Gastroesophageal sphincter (tissue), 4 donors: ENCODE data around the gene LLGL2. TPM values are rescaled to one million over a fixed set of nuclear protein-coding genes. Genes with fewer than 3 reads are reported as not detected.

Experiments
- ATAC-seq: fragments of 150-250 bp; one replicate; pipeline ENCODE4 v1.9.1; 2016; ENCODE audit warnings: mild to moderate bottlenecking, moderate library complexity
- H3K27ac ChIP-seq, 4 donors: fragments of 200-600 bp; sonication (generic) in 3 of 4; 1 replicate in 3 of 4; 2 replicates in 1 of 4; pipeline ENCODE4 v1.5.1; 2016 to 2019
- H3K27me3 ChIP-seq: fragments of 200-600 bp; sonication (generic); one replicate; pipeline ENCODE4 v1.5.1; 2019
- H3K36me3 ChIP-seq, 2 donors: fragments of 200-600 bp; sonication (generic); one replicate each; pipeline ENCODE4 v1.5.1; 2019; ENCODE audit warnings: control low read depth in 1 of 2
- H3K4me1 ChIP-seq, 3 donors: fragments of 200-600 bp; sonication (generic); 1 replicate in 2 of 3; 2 replicates in 1 of 3; pipeline ENCODE4 v1.5.1; 2016 to 2019; ENCODE audit warnings: control low read depth in 2 of 3
- H3K4me3 ChIP-seq, 2 donors: fragments of 200-600 bp; sonication (generic); one replicate each; pipeline ENCODE4 v1.5.1; 2019; ENCODE audit warnings: mild to moderate bottlenecking in 1 of 2, moderate library complexity in 1 of 2
- H3K9me3 ChIP-seq, 3 donors: fragments of 200-600 bp; sonication (generic); one replicate each; pipeline ENCODE4 v1.5.1; 2017 to 2019; ENCODE audit warnings: control low read depth in 2 of 3
- CTCF ChIP-seq, 4 experiments: fragments of 200-600 bp in 2 of 4; fragments of 450-650 bp in 2 of 4; sonication (generic) in 1 of 4; IDR thresholded peaks; one replicate each; pipeline ENCODE4 v1.5.1; 2017 to 2019; ENCODE audit warnings: antibody characterized with exemption in 4 of 4, mild to moderate bottlenecking in 2 of 4, moderate library complexity in 2 of 4
- EP300 ChIP-seq: sonication (generic); formaldehyde crosslinking; IDR thresholded peaks from one replicate; pipeline ENCODE4 v1.6.1; 2017; ENCODE audit warnings: antibody characterized with exemption, mild to moderate bottlenecking
- POLR2A ChIP-seq, 2 donors: fragments of 450-650 bp; IDR thresholded peaks; one replicate each; pipeline ENCODE4 v1.6.1; 2017; ENCODE audit warnings: antibody characterized with exemption in 2 of 2, mild to moderate bottlenecking in 2 of 2, moderate library complexity in 1 of 2
- POLR2AphosphoS5 ChIP-seq: sonication (generic); formaldehyde crosslinking; IDR thresholded peaks from one replicate; pipeline ENCODE4 v1.6.1; 2017; ENCODE audit warnings: antibody characterized with exemption
- WGBS, 2 donors: methylation state at CpG; one replicate each; pipeline ENCODE4 v1.1.5; 2018; ENCODE audit warnings: low coverage in 1 of 2; 5-methylcytosine and 5-hydroxymethylcytosine counted together
- total RNA-seq, 4 donors: library from RNA; depleted of rRNA; stranded (reverse); fragments of >200 nt; gene quantifications; one replicate each; pipeline ENCODE4 v1.1.0, GENCODE V29; 2016

Gene LLGL2
- total RNA-seq, 4 donors from 2014 or later, result 2.3 to 7.9 (median 5.8) TPM

- 90 to 100% methylated on average over 1 to 4 of the region's 16 CpGs for WGBS, 2 donors
- Histone ChIP-seq H3K27ac (no peak overlapping the region), H3K4me3 (no peak overlapping the region), H3K9me3 (no peaks in the 10 kb centered on the region), H3K27me3 (no peaks in the 10 kb centered on the region), H3K4me1 (no peaks in the 10 kb centered on the region), H3K36me3 (peaks cover 0 to 28% of the 10 kb centered on the region in 2 donors)
- ATAC-seq, result no peak
- TF ChIP-seq POLR2AphosphoS5, result no peak
- no peak for TF ChIP-seq EP300
- TF ChIP-seq POLR2A (IDR thresholded peaks at IDR 0.05), result no peak
- no peak for TF ChIP-seq CTCF (IDR thresholded peaks at IDR 0.05)
Measured at GRCh38 chr17:75605790-75606189, 80.3 kb downstream of the LLGL2 start.

DNA sequence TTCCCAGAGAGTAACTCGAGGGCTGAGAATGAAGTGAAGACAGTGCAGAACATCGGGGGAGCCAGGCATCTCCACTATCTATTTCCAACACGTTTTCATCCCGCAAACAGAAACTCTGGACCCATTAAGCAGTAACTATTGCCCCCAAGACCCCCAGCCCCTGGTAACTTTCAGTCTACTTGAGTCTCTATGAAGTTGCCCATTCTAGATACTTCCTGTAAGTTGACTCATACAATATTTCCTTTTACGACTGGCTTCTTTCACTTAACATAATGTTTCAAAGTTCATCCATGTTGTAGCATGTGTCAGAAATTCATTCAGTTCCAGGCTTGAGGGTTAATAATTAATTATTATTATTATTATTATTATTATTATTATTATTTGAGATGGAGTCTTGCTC lies 81.6 kb downstream of the LLGL2 start:
- Histone ChIP-seq H3K27ac (no peak overlapping the region), H3K4me3 (no peak overlapping the region), H3K9me3 (no peaks in the 10 kb centered on the region), H3K4me1 (no peaks in the 10 kb centered on the region), H3K27me3 (no peaks in the 10 kb centered on the region), H3K36me3 (peaks cover 0 to 38% of the 10 kb centered on the region in 2 donors)
- WGBS, 2 donors, result 75 to 77% methylated on average over 2 to 4 of the region's 5 CpGs
- no peak for ATAC-seq
- TF ChIP-seq POLR2A (IDR thresholded peaks at IDR 0.05) (no peak), POLR2AphosphoS5 (no peak), EP300 (no peak), CTCF (IDR thresholded peaks at IDR 0.05) (no peak)

GRCh38 chr17:75610103-75610984 lies 84.8 kb downstream of the LLGL2 start:
- Histone ChIP-seq H3K9me3 (no peaks in the 10 kb centered on the region), H3K27me3 (no peaks in the 10 kb centered on the region), H3K36me3 (peaks cover 0 to 64% of the 10 kb centered on the region in 2 donors), H3K27ac (no peak overlapping the region), H3K4me3 (no peak overlapping the region), H3K4me1 (no peaks in the 10 kb centered on the region)
- ATAC-seq, result no peak
- no peak for TF ChIP-seq EP300
- no peak for TF ChIP-seq POLR2AphosphoS5
- TF ChIP-seq CTCF (IDR thresholded peaks at IDR 0.05), result no peak
- no peak for TF ChIP-seq POLR2A (IDR thresholded peaks at IDR 0.05)
- WGBS, 2 donors, result 87 to 92% methylated on average over 11 to 13 of the region's 25 CpGs

GRCh38 chr17:75611851-75612429 lies 86.4 kb downstream of the LLGL2 start:
- H3K36me3 ChIP-seq, result peaks cover 0 to 75% of the 10 kb centered on the region in 2 donors

More at GRCh38 chr17:75611851-75612429, 86.4 kb downstream of the LLGL2 start:
- Histone ChIP-seq H3K9me3 (no peaks in the 10 kb centered on the region), H3K4me1 (no peaks in the 10 kb centered on the region), H3K27ac (no peak overlapping the region), H3K27me3 (no peaks in the 10 kb centered on the region), H3K4me3 (no peak overlapping the region)
- 89 to 97% methylated on average over 6 to 12 of the region's 20 CpGs for WGBS, 2 donors
- ATAC-seq, result no peak
- no peak for TF ChIP-seq POLR2A (IDR thresholded peaks at IDR 0.05)
- TF ChIP-seq CTCF (IDR thresholded peaks at IDR 0.05), result no peak
- no peak for TF ChIP-seq EP300
- no peak for TF ChIP-seq POLR2AphosphoS5
